Esophagus squamous epithelium (tissue), 5 donors: ENCODE results near the gene GADD45B. TPM values are rescaled to one million over a fixed set of nuclear protein-coding genes. Genes with fewer than 3 reads are reported as not detected.

Experiments
- DNase-seq: peaks from one replicate; lab custom pipeline; 2025; lab: John Stamatoyannopoulos, UW
- H3K27ac ChIP-seq, 4 donors: fragments of 200-600 bp; sonication (generic); one replicate each; pipeline ENCODE4 v1.5.1; 2016 to 2019; ENCODE audit warnings: mild to moderate bottlenecking in 1 of 4
- H3K27me3 ChIP-seq, 4 donors: fragments of 200-600 bp; sonication (generic); 1 replicate in 3 of 4; 2 replicates in 1 of 4; pipeline versions ENCODE4 v1.5.1 to v1.6.0; 2017 to 2021; ENCODE audit warnings: antibody characterized with exemption in 1 of 4
- H3K36me3 ChIP-seq, 3 donors: fragments of 200-600 bp; sonication (generic); one replicate each; pipeline ENCODE4 v1.5.1; 2016 to 2019
- H3K4me1 ChIP-seq, 3 donors: fragments of 200-600 bp; sonication (generic); one replicate each; pipeline ENCODE4 v1.5.1; 2017 to 2019
- H3K4me3 ChIP-seq, 4 donors: fragments of 200-600 bp; sonication (generic); 1 replicate in 3 of 4; 2 replicates in 1 of 4; pipeline ENCODE4 v1.5.1; 2016 to 2019; ENCODE audit warnings: mild to moderate bottlenecking in 2 of 4, moderate library complexity in 1 of 4
- H3K9me3 ChIP-seq, 3 donors: fragments of 200-600 bp; sonication (generic); one replicate each; pipeline ENCODE4 v1.5.1; 2016 to 2019
- CTCF ChIP-seq, 6 experiments: fragments of 450-650 bp in 4 of 6; fragments of 200-600 bp in 2 of 6; sonication (generic) in 2 of 6; IDR thresholded peaks; one replicate each; pipeline ENCODE4 v1.5.1; 2016 to 2019; ENCODE audit warnings: antibody characterized with exemption in 6 of 6, mild to moderate bottlenecking in 4 of 6, moderate library complexity in 4 of 6
- POLR2A ChIP-seq, 4 donors: fragments of 450-650 bp; IDR thresholded peaks; one replicate each; pipeline ENCODE4 v1.6.1; 2017; ENCODE audit warnings: antibody characterized with exemption in 4 of 4, mild to moderate bottlenecking in 4 of 4, moderate library complexity in 3 of 4
- WGBS, 2 donors: methylation state at CpG; one replicate each; pipeline ENCODE4 v1.1.5; 2018; 5-methylcytosine and 5-hydroxymethylcytosine counted together
- intact Hi-C: fragments of 100-400 bp; cut with DNase I; formaldehyde crosslinking; loops from one replicate; pipeline ENCODE4 v1.15.0; 2022
- total RNA-seq, 4 donors: library from RNA; depleted of rRNA; stranded (reverse); fragments of >200 nt; gene quantifications; one replicate each; pipeline ENCODE4 v1.1.0, GENCODE V29; 2016
- donor health status: DM: yes; HTN: yes; CAD: no.

The GADD45B gene
- total RNA-seq, 4 donors from 2014 or later = 21.6 to 40.1 (median 28.7) TPM

GRCh38 chr19:2474232-2475017 is 1.5 kb upstream of the GADD45B start:
- H3K36me3 ChIP-seq = peaks cover 0 to 10% (median 0%) of the 10 kb centered on the region in 3 donors
- peaks cover 27 to 48% (median 35%) of the 10 kb centered on the region in 3 donors for H3K4me1 ChIP-seq
- no peak for DNase-seq
- peak overlapping the region; percentile 64 to 94 (median 88) for H3K4me3 ChIP-seq
- 12 to 24% methylated on average over 12 to 27 of the region's 60 CpGs for WGBS, 2 donors
- no peaks in the 10 kb centered on the region for H3K9me3 ChIP-seq
- intact Hi-C loops = loop anchor here (2.0 to 5.0 kb wide), 2 partner anchors 68 to 136 kb away; no protein-coding TSS in a partner anchor
- peak overlapping the region; percentile 90 to 96 (median 91) for H3K27ac ChIP-seq
- TF ChIP-seq CTCF (IDR thresholded peaks at IDR 0.05) (peak; percentile 99 to 100 (median 99)), POLR2A (IDR thresholded peaks at IDR 0.05) (no peak)
- H3K27me3 ChIP-seq = no peaks in the 10 kb centered on the region

- no peak for TF ChIP-seq POLR2A (IDR thresholded peaks at IDR 0.05)
- no peak for TF ChIP-seq CTCF (IDR thresholded peaks at IDR 0.05)
- H3K27ac ChIP-seq = peak overlapping the region; percentile 90 to 96 (median 91)
- H3K4me1 ChIP-seq = peaks cover 28 to 55% (median 37%) of the 10 kb centered on the region in 3 donors
- intact Hi-C loops = loop anchor here (2.0 to 5.0 kb wide), 2 partner anchors 67 to 136 kb away; no protein-coding TSS in a partner anchor
- H3K36me3 ChIP-seq = peaks cover 0 to 10% (median 0%) of the 10 kb centered on the region in 3 donors
- DNase-seq = no peak
- H3K9me3 ChIP-seq = no peaks in the 10 kb centered on the region
- peak overlapping the region; percentile 64 to 94 (median 88) for H3K4me3 ChIP-seq
- 0% methylated on average over 16 of the region's 45 CpGs; no CpG with 5 or more reads in 1 of the 2 donors for WGBS, 2 donors
- H3K27me3 ChIP-seq = no peaks in the 10 kb centered on the region
These were observed 767 bp upstream of the GADD45B start for GRCh38 chr19:2475018-2475701.

- Histone ChIP-seq H3K27me3 (no peaks in the 10 kb centered on the region), H3K36me3 (peaks cover 0 to 10% (median 0%) of the 10 kb centered on the region in 3 donors), H3K4me1 (peaks cover 28 to 59% (median 37%) of the 10 kb centered on the region in 3 donors), H3K27ac (peak overlapping the region; percentile 90 to 96 (median 91)), H3K4me3 (peak overlapping the region; percentile 64 to 94 (median 88)), H3K9me3 (no peaks in the 10 kb centered on the region)
- 0 to 1% methylated on average over 8 to 19 of the region's 42 CpGs for WGBS, 2 donors
- DNase-seq = no peak
- intact Hi-C loops = loop anchor here (5.0 kb wide), 1 partner anchor 66 kb away; no protein-coding TSS in a partner anchor
- no peak for TF ChIP-seq CTCF (IDR thresholded peaks at IDR 0.05)
- TF ChIP-seq POLR2A (IDR thresholded peaks at IDR 0.05) = no peak
These were observed 669 bp downstream of the GADD45B start for GRCh38 chr19:2476451-2477140.

GRCh38 chr19:2477141-2477710 is 1.3 kb downstream of the GADD45B start:
- H3K4me1 ChIP-seq = peaks cover 28 to 59% (median 37%) of the 10 kb centered on the region in 3 donors
- TF ChIP-seq POLR2A (IDR thresholded peaks at IDR 0.05) (peak in 1 of 4 donors; percentile 14), CTCF (IDR thresholded peaks at IDR 0.05) (peak in 1 of 6 experiments; percentile 1)
- H3K27me3 ChIP-seq = no peaks in the 10 kb centered on the region
- H3K9me3 ChIP-seq = no peaks in the 10 kb centered on the region
- peak overlapping the region; percentile 90 to 96 (median 91) for H3K27ac ChIP-seq
- intact Hi-C loops = loop anchor here (5.0 kb wide), 1 partner anchor 65 kb away; no protein-coding TSS in a partner anchor
- peaks cover 0 to 10% (median 0%) of the 10 kb centered on the region in 3 donors for H3K36me3 ChIP-seq
- WGBS, 2 donors = 5 to 8% methylated on average over 8 to 17 of the region's 27 CpGs
- peak overlapping the region; percentile 64 to 94 (median 88) for H3K4me3 ChIP-seq
- DNase-seq = no peak
